Neural crest cell (in vitro differentiated cells): ENCODE measurements around the gene CCDC178. TPM values are rescaled to one million over a fixed set of nuclear protein-coding genes. Genes with fewer than 3 reads are reported as not detected.

Source experiments
- DNase-seq: peaks from one replicate; pipeline ENCODE4 v3.0.0; 2021; ENCODE audit warnings: low read depth, mixed read lengths, low spot score
- H3K27ac Mint-ChIP-seq: one replicate; pipeline ENCODE4 v1.8.0; 2021; ENCODE audit warnings: mild to moderate bottlenecking, mixed read lengths; ENCODE audit not compliant: unreplicated experiment
- H3K27me3 Mint-ChIP-seq: 2 replicates; pipeline ENCODE4 v1.8.0; 2021; ENCODE audit warnings: low read depth, mild to moderate bottlenecking, mixed read lengths
- H3K36me3 Mint-ChIP-seq: 2 replicates; pipeline ENCODE4 v1.8.0; 2021; ENCODE audit warnings: low read depth, mild to moderate bottlenecking, mixed read lengths
- H3K4me1 Mint-ChIP-seq: 2 replicates; pipeline ENCODE4 v1.8.0; 2021; ENCODE audit warnings: mixed read lengths
- H3K4me3 Mint-ChIP-seq: one replicate; pipeline ENCODE4 v1.8.0; 2021; ENCODE audit warnings: mild to moderate bottlenecking, mixed read lengths
- H3K9me3 Mint-ChIP-seq: 2 replicates; pipeline ENCODE4 v1.8.0; 2021; ENCODE audit warnings: mixed read lengths
- total RNA-seq: library from RNA; stranded (reverse); gene quantifications from 2 replicates; pipeline ENCODE4 v1.2.1, GENCODE V29; 2021
- TF ChIP-seq, protein P1 (sequence below): fragments of 200-600 bp; sonication (generic); conservative IDR thresholded peaks from 2 replicates; pipeline ENCODE4 v1.5.0; 2021; ENCODE audit warnings: antibody characterized with exemption, mild to moderate bottlenecking

The CCDC178 gene
- total RNA-seq, 1 donor from 2014 or later = 0.42 TPM

DNA sequence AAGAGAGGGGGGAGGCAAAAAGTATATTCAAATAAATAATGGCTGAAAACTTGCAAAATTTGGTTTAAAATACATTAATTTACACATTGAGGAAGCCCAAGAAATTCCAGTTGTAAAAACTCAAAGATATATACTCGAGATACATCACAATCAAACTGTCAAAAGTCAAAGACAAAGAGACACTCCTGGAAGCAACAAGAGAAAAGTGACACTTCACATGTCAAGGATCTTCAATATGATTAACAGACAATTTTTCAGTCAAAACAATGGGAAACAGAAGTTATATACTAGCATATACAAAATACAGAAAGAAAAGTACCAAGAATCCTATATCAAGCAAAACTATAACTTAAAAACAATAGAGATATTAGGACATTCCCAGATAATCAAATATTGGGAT lies 170.2 kb downstream of the CCDC178 start:
- Mint-ChIP-seq H3K27ac (no peak overlapping the region), H3K36me3 (no peaks in the 10 kb centered on the region), H3K4me1 (no peaks in the 10 kb centered on the region), H3K27me3 (no peaks in the 10 kb centered on the region), H3K4me3 (no peak overlapping the region), H3K9me3 (no peaks in the 10 kb centered on the region)
- no peak for DNase-seq
- TF ChIP-seq, protein P1, sequence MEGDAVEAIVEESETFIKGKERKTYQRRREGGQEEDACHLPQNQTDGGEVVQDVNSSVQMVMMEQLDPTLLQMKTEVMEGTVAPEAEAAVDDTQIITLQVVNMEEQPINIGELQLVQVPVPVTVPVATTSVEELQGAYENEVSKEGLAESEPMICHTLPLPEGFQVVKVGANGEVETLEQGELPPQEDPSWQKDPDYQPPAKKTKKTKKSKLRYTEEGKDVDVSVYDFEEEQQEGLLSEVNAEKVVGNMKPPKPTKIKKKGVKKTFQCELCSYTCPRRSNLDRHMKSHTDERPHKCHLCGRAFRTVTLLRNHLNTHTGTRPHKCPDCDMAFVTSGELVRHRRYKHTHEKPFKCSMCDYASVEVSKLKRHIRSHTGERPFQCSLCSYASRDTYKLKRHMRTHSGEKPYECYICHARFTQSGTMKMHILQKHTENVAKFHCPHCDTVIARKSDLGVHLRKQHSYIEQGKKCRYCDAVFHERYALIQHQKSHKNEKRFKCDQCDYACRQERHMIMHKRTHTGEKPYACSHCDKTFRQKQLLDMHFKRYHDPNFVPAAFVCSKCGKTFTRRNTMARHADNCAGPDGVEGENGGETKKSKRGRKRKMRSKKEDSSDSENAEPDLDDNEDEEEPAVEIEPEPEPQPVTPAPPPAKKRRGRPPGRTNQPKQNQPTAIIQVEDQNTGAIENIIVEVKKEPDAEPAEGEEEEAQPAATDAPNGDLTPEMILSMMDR = no peak

DNA sequence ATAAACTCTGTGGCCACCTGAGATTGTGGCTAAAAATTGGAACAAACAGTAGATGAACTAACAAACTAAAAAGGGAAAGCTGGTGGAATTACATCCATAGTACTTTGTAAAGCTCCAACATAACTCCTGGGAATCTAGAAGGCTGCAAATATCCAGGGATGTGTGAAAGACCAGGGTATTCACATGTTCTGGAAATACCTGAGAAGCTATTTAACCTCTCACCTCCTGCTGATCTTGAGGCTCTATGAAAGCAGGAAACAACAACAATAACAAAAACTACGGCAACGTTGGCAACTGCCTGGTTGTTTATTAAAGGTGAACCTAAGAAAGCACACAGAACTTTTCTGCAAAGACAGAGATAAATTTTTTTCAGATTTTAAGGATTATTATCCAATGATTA lies 171.3 kb downstream of the CCDC178 start:
- no peak overlapping the region for H3K27ac Mint-ChIP-seq
- H3K4me3 Mint-ChIP-seq = no peak overlapping the region
- H3K9me3 Mint-ChIP-seq = no peaks in the 10 kb centered on the region
- no peak for DNase-seq
- H3K36me3 Mint-ChIP-seq = no peaks in the 10 kb centered on the region
- H3K4me1 Mint-ChIP-seq = peaks cover 5% of the 10 kb centered on the region
- TF ChIP-seq, protein P1 = no peak
- H3K27me3 Mint-ChIP-seq = no peaks in the 10 kb centered on the region

DNA sequence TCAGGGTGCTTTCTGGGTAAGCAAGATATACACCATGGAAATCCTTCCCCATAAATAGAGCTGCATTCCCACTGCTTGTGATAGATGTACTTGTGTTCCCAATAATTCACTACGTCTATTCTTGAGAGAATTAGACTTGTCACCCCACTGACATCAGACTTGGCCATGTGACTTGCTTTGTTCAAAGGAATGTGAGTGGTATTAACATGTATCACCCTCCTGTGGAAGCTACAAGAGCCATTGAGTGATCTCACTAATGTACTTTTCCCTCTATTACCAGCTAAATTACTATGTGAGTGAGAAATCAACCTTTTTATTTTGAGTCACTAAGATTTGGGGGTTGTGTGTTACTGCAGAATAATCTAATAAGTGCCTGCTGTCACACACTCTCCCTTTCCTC lies 176.0 kb downstream of the CCDC178 start:
- H3K27ac Mint-ChIP-seq = no peak overlapping the region
- H3K4me1 Mint-ChIP-seq = peaks cover 5% of the 10 kb centered on the region
- no peaks in the 10 kb centered on the region for H3K36me3 Mint-ChIP-seq
- H3K4me3 Mint-ChIP-seq = no peak overlapping the region
- DNase-seq = no peak
- TF ChIP-seq, protein P1 = no peak
- no peaks in the 10 kb centered on the region for H3K27me3 Mint-ChIP-seq
- H3K9me3 Mint-ChIP-seq = no peaks in the 10 kb centered on the region

DNA sequence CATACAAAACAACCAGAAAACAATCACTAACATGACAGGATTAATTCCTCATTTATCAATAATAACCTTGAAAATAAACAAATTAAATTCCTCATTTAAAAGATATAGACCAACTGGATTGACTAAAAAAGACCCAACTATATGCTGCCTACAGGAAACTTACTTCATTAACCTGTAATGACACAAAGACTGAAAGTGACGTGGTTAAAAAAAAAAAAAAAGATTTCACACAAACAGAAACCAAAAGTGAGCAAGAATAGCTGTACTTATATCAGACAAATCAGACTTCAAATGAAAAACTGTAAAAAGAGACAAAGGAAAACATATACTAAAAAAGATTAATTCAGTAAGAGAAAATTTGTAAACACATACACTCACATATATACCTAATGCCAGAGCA lies 201.2 kb downstream of the CCDC178 start:
- Mint-ChIP-seq H3K27me3 (no peaks in the 10 kb centered on the region), H3K4me3 (no peak overlapping the region), H3K36me3 (no peaks in the 10 kb centered on the region), H3K4me1 (no peaks in the 10 kb centered on the region), H3K9me3 (peaks cover 8% of the 10 kb centered on the region), H3K27ac (no peak overlapping the region)
- DNase-seq = no peak
- TF ChIP-seq, protein P1 = no peak

DNA sequence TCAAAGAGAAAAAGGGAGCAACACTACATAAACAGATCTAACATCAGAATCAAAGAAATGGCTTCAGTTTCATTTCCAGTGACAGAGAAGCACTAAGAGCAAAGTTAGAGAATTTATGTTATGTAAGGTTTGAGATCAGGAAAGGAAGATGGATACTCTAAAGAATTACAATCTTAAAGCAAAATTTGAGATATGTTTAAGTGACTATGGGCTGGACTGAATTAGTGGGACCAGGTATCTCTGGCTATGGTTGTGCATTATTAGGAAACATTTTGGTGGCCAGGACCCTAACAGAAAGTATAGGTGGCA lies 208.2 kb downstream of the CCDC178 start:
- Mint-ChIP-seq H3K27ac (peak overlapping the region; percentile 59), H3K4me3 (no peak overlapping the region), H3K27me3 (no peaks in the 10 kb centered on the region), H3K9me3 (no peaks in the 10 kb centered on the region), H3K4me1 (peaks cover 14% of the 10 kb centered on the region), H3K36me3 (no peaks in the 10 kb centered on the region)
- no peak for DNase-seq
- TF ChIP-seq, protein P1 = no peak
